Measurements from ENCODE around the gene KCNMA1. TPM values are rescaled to one million over a fixed set of nuclear protein-coding genes. Genes with fewer than 3 reads are reported as not detected.

KCNMA1 gene
- total RNA-seq, 4 donors from 2014 or later: 10.1 to 32.6 (median 20.1) TPM

DNA sequence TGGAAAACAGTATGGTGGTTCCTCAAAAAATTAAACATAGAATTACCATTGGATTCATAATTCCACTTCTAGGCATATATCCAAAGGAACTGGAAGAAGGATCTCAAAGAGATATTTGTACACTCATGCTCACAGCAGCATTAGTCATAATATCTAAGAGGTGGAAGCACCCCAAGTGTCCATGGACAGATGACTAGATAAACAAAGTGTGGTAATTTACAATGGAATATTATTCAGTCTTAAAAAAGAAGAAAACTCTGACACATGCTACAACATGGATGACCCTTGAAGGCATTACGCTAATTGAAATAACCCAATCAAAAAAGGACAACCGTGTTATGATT lies 594.2 kb downstream of the KCNMA1 start:
- ATAC-seq (ENCODE audit: low FRiP score) (no peak), DNase-seq (ENCODE audit: low spot score) (no peak)
- TF ChIP-seq, protein P1, sequence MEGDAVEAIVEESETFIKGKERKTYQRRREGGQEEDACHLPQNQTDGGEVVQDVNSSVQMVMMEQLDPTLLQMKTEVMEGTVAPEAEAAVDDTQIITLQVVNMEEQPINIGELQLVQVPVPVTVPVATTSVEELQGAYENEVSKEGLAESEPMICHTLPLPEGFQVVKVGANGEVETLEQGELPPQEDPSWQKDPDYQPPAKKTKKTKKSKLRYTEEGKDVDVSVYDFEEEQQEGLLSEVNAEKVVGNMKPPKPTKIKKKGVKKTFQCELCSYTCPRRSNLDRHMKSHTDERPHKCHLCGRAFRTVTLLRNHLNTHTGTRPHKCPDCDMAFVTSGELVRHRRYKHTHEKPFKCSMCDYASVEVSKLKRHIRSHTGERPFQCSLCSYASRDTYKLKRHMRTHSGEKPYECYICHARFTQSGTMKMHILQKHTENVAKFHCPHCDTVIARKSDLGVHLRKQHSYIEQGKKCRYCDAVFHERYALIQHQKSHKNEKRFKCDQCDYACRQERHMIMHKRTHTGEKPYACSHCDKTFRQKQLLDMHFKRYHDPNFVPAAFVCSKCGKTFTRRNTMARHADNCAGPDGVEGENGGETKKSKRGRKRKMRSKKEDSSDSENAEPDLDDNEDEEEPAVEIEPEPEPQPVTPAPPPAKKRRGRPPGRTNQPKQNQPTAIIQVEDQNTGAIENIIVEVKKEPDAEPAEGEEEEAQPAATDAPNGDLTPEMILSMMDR (IDR thresholded peaks at IDR 0.05): no peak

DNA sequence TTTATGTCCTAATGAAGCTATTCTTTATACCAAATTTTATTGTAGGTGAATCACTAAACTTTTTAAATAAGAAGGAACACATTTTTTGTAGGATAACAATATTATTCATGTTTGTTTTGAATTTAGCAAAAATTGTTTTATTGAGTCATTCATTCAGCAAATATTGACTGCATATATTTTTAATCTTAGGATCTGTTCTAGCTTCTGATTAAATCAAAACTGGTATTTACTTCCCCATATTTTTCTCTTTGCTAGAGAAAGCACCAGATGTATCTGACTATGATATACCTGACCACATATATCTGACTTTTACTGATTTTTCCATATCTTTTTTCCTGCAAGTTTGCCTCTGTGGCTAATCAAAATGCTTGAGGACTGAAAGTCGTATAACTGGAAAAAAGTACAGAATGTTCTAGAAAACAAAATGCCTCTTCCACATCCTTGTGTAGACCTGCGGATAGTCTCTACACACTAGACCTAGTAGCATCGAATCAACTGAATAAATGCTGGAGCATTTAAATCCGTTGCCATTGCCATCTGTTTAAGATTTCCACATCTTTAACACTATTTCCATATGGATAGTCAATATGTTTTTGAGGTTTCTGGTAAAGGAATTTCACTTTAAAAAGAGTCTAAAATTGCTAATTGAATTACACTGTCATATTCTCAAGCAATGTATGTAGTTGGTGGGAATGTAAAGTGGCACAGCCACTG lies 594.7 kb downstream of the KCNMA1 start:
- no peak for DNase-seq (ENCODE audit: low spot score)
- no peak for ATAC-seq (ENCODE audit: low FRiP score)
- TF ChIP-seq, protein P1 (IDR thresholded peaks at IDR 0.05): no peak

DNA sequence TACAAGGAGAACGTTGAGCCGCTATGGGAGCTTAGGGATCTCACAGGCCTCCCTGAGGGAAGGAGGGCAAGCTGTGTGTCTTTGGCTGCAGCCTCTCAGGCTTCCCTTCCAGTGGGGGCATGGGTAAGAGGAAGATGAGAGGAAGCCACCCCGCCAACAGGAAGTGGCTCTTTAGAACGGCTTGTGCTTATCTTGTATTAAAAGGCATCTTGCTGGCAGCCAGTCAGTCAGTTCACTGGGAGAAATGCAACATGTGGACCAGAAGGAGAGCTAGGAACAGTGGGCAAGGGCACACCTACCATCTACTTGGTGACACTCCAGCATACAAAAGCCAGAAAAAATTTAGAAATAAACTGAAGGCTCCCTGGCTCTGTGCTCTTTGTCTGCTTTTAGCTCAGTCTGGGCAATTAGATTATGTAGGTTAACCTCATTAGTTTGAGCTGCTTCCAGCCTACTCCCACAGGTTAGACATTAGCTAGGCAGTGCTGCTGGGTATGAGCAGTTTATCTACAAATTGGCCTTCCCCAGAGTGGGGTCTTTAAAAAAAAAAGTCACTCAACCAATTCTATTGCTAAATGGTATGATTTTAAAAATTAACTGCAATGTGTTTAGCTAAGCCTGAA lies 595.9 kb downstream of the KCNMA1 start:
- no peak for ATAC-seq (ENCODE audit: low FRiP score)
- no peak for DNase-seq (ENCODE audit: low spot score)
- TF ChIP-seq, protein P1 (IDR thresholded peaks at IDR 0.05): no peak

- TF ChIP-seq, protein P1 (IDR thresholded peaks at IDR 0.05): no peak
- DNase-seq (ENCODE audit: low spot score): no peak
- ATAC-seq (ENCODE audit: low FRiP score): no peak
Measured at GRCh38 chr10:77038407-77038806, 599.2 kb downstream of the KCNMA1 start.

DNA sequence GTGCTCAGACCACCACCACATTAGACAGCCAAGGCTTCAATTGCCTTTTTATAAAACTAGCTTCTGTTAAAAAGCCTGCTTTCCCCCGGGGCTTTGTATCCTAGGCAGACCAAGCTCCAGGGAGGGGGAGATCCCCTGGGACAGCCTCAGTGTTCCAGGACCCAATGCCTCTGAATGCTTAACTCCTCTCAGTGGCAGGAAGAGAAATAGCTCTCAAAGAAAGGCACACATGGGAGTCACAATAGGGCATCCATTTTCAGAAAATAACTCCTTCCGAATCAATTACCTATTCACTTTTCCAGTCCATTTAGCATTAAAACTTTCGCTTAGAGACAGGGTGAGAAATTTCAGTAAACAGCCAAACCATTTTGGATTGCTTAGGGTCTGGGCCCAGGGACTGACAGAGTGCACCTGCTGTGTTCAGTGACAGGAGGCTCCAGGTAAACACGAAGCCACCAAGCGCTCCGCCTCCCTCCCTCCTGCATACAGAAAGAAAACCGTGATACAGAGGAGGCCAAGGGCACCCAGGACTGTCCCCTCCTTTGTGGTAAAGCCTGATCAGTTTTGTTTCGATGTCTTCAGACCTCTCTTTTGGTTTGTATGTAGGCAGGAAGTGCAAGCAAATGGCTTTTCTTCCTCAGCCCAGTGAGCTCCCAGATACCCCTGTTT lies 599.7 kb downstream of the KCNMA1 start:
- TF ChIP-seq, protein P1 (IDR thresholded peaks at IDR 0.05): no peak
- ATAC-seq (ENCODE audit: low FRiP score) (no peak), DNase-seq (ENCODE audit: low spot score) (no peak)

DNA sequence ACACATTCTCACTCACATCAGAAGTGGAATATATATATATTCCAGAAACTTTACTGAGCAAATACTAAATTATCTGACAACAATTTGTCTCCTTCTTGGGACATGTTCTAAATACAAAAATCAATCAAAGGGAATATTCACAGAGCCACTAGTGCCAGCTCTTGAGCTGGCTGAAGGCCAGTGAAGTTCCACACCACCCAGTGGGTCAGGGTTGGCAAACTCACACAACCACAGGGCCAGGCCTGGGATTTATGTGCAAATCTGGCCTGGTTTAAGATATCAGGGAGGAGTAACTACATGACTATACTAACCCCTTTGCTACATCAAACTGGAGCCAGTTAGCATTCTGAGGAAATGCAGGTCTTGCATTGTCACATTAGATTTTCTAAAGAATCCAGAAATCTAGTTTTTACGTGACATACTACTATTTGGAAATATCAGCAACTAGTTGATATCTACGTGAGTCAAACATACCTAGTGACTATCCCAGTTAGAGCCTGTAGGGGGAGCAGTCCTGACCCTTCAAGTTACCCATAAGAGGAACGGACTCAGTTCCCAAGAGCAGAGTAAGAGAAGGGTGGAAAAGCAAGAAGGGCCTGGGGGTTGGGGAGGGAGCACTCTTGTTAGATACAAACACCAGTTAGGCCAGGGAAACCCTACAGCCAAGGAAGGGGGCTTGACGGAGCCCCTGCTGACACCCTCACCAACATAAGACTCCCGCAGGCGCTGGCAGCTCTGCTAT lies 600.4 kb downstream of the KCNMA1 start:
- no peak for DNase-seq (ENCODE audit: low spot score)
- TF ChIP-seq, protein P1 (IDR thresholded peaks at IDR 0.05): no peak
- no peak for ATAC-seq (ENCODE audit: low FRiP score)
